SK-MEL-5 (cell line): Measurements from ENCODE around the gene IMMT. TPM values are rescaled to one million over a fixed set of nuclear protein-coding genes. Genes with fewer than 3 reads are reported as not detected.
"Not testable (repeated sequence)": the region's sequence is repeated elsewhere in the genome, so short reads cannot be mapped to it uniquely, and the experiment has no call there.

Experiments used
- DNase-seq: peaks from one replicate; pipeline ENCODE4 v3.0.0-alpha.2; 2016; ENCODE audit warnings: low read depth, low spot score
- in situ Hi-C: cut with HindIII; loops from 2 replicates; pipeline ENCODE4 v1.10.0; 2016; ENCODE audit warnings: low sequenced_read_pairs, high pct_unique_total_duplicates, low pct_unique_long_range_greater_than_20kb
- polyA plus RNA-seq, 2 experiments: library from polyadenylated mRNA; depleted of rRNA; stranded (reverse); fragments of >200 nt; gene quantifications; 2 replicates each; pipeline ENCODE4 v1.2.3, GENCODE V29; 2015
- total RNA-seq: library from RNA; depleted of rRNA; stranded (reverse); fragments of >200 nt; shearing (Covaris generic); gene quantifications from 2 replicates; pipeline ENCODE4 v1.2.3, GENCODE V29; 2014; rRNA removed

IMMT gene
- 116 and 145 TPM in 2 replicates for total RNA-seq
- polyA plus RNA-seq (2015; cell fraction: cytosol; rRNA removed), result 168 and 215 TPM in 2 replicates
- polyA plus RNA-seq (2015; cell fraction: nucleus; rRNA removed), result 139 and 144 TPM in 2 replicates

GRCh38 chr2:86195055-86195807 is at the start of gene IMMT:
TSS of gene IMMT (minus strand) at chr2:86195462. CDS start at chr2:86195382, 80 bp downstream.
- in situ Hi-C loops, result no loop called here
- peak; percentile 98 for DNase-seq

GRCh38 chr2:86244781-86245180 is 49.5 kb upstream of the IMMT start:
- in situ Hi-C loops, result not testable (repeated sequence)

DNA sequence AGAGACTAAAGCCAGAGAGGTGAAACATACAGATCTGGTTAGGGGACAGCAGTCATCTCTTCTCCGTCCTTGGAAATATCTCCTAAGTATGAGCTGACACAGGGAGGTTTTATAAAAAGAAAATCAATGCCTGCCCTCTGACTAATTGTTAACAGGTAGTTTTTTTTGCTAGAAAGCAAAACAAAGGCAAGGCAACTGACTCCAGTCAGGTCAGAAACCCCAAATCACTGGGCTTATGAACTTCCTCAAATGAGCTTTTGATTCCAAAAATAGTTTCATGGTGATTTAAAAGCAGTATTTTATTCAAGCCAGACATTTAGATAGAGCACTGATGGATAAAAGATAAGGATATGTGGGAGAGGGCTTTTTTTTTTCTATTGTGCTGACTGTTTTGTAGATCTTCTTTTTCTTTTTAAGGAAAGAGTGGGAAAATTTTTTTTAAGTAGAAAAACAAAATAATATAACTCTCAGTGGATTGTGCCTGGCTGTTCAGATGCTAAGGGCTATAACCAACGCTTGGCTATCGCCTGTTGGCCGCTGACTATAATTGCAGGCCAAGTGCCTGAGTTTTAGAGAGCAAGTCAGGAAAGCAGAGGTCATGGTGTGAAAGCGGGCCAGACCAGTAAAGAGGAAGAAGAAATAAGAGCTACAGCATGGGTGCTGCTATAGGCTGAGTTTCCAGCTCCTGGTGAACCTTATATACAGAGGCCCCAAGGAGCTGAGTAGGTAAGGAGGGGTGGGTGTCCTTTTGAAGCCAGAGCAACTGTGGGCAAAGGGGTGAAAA is 48.9 kb upstream of the IMMT start:
- no peak for DNase-seq
- in situ Hi-C loops, result no loop called here

More at GRCh38 chr2:86244781-86245180, 49.5 kb upstream of the IMMT start:
- not testable (repeated sequence) for DNase-seq

- DNase-seq, result no peak
- in situ Hi-C loops, result no loop called here
Observed at GRCh38 chr2:86243272-86243671, 48.0 kb upstream of the IMMT start.

GRCh38 chr2:86241611-86242010 is 46.3 kb upstream of the IMMT start:
- no peak for DNase-seq
- in situ Hi-C loops, result no loop called here

- DNase-seq, result no peak
- in situ Hi-C loops, result no loop called here
Observed at GRCh38 chr2:86240251-86240650, 45.0 kb upstream of the IMMT start.

GRCh38 chr2:86239745-86240144 is 44.5 kb upstream of the IMMT start:
- in situ Hi-C loops, result no loop called here
- no peak for DNase-seq

- no peak for DNase-seq
- in situ Hi-C loops, result no loop called here
Observed at GRCh38 chr2:86239326-86239725, 44.1 kb upstream of the IMMT start.

GRCh38 chr2:86238354-86238753 is 43.1 kb upstream of the IMMT start:
- no peak for DNase-seq
- in situ Hi-C loops, result no loop called here

DNA sequence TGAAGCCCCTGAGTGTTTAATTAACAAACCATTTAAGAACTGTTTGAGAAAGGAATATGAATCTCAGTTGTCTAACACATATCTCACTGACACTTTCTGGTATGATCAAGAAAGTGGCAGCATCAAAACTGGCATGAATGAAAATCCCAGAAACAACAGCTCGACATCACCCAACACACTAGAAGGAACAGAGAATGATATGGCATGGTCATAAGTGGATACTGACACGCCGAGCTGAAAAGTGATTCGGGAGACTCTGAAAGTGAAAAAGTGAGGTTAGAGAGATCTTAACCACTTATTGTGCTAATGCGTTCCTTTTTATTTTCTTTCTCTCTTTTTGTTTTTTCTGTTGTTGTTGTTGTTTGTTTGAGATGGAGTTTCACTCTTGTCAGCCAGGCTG is 41.9 kb upstream of the IMMT start:
- in situ Hi-C loops, result no loop called here
- DNase-seq, result no peak

DNA sequence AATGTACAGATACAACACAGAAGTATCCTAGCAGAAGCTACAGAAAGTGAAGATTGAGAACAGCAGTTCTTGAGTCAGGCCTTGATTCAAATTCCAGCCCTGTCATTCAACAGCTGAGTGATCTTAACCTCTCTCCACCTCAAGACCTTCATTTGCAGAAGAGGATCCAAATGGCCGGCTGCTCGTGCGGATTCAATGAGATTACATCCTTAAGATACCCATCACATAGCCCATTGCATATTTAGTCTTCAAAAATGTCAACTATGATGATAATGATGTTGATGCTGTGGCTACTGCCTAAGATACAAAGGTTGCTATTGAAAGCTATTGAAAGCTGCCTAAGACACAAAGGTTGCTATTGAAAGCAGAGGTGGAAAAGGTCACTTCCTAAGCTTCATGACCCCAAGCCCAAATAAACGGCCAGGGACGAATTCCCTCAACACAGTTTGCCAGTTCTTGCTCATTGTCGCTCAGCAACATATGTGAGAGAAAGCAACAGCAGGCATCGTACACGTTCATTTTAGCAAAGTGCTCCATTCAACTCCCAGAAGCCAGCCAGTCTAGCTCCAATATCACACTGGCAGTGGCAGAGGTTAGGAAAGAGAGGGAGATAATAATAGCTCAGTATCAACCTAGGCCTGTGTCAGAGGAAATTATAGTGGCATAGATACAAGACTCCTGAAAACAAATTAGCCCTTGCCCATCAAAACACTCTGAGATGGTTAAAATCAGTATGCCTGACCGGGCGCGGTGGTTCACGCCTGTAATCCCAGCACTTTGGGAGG is 40.1 kb upstream of the IMMT start:
- in situ Hi-C loops, result no loop called here
- peak; percentile 85 for DNase-seq

- no peak for DNase-seq
- in situ Hi-C loops, result no loop called here
Observed at GRCh38 chr2:86234563-86235131, 39.4 kb upstream of the IMMT start.

DNA sequence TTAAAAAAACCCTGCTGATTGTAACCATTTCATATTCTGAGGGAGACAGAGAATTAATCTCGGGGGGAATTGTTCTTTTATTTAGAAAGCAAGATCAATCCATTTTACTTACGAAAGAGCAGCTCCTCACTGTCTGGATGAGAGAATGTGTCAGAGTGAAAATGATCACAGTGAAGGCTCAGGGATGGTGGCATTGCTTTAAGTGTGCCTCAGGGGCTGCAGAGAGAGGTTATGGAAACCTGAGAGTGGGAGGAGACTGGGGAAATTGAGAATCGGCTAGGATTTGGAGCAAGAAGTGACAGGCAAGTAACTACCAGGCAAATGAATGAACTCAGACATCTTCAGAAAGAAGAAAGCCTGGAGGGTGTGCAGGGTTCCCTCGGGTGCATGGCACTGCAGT is 38.2 kb upstream of the IMMT start:
- in situ Hi-C loops, result no loop called here
- DNase-seq, result no peak

DNA sequence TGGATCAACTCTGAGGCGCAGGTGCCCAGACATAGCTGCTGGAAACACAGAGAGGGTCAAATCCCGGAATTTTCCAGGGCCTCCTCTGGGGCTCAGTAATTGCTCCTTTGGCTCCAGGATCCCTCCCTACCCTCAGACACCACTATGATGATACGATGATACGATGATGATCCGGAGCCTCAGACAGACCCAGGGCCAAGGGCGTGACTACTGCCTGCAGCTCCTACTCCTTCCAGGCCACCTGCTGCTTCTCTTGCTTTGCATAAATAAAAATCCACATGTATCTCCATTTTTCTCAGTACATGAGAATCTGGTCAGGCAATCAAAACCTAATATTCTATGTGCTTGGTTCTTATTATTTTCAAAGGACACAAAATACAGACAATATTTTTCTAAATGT is 37.6 kb upstream of the IMMT start:
- in situ Hi-C loops, result no loop called here
- DNase-seq, result no peak

DNA sequence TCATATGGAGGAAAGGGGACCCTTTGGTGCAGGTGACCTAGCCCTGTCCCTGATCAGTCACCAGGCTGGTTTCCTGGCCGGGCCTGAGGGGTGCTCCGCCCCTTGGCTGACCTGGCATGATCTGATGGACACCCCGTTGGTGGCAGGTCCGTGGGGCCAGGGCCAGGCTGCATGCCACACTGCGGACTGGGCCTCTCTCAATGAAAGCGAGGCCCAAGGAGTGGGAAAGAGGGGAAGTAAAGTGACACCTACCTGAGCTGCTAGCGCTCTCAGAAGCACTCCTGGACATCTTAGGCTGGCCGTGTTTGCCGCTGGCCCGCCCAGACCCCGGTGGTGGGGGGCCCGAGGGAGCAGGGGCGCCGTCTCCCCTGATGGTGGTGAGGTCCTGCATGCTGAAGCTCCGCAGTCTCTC is 37.1 kb upstream of the IMMT start:
- in situ Hi-C loops, result no loop called here
- no peak for DNase-seq

- no peak for DNase-seq
- in situ Hi-C loops, result no loop called here
Observed at GRCh38 chr2:86231680-86232372, 36.6 kb upstream of the IMMT start.

DNA sequence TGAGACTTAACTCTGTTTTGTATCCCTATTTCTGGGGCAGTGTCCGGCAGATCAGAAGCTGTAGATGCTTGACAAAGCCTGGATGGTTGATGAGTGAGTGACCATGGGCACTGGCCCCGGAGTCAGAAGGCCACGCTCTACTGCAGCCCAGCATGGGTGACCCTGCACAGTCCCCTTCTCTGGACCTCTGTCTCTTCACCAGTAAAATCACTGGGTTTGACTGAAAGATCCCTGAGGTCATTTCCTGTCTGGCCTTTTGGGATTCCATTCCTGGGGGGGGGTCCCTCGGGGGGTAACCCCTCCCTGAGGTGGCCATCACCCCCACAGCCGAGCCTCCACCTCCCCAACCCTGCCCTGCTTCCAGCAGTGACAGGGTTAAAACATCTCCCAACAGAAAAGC is 35.7 kb upstream of the IMMT start:
- DNase-seq, result no peak
- in situ Hi-C loops, result no loop called here
